Neuronal stem cell (in vitro differentiated cells): ENCODE data around the gene SLFN12.

Experiments
- DNase-seq: peaks from one replicate; pipeline ENCODE4 v3.0.0-alpha.2; 2013; ENCODE audit warnings: low spot score
- H2AFZ ChIP-seq: one replicate; pipeline ENCODE4 v1.6.1; 2013; ENCODE audit warnings: mild to moderate bottlenecking, low read length, inconsistent platforms
- H2AK5ac ChIP-seq: 2 replicates; pipeline ENCODE4 v1.6.1; 2013; ENCODE audit warnings: low read depth, mild to moderate bottlenecking, inconsistent platforms, low read length, moderate library complexity, mixed read lengths
- H2BK120ac ChIP-seq: 2 replicates; pipeline ENCODE4 v1.6.1; 2013; ENCODE audit warnings: low read depth, mild to moderate bottlenecking, inconsistent platforms, low read length, moderate library complexity, mixed read lengths
- H2BK12ac ChIP-seq: one replicate; pipeline ENCODE4 v1.6.1; 2013; ENCODE audit warnings: low read length, inconsistent platforms
- H2BK15ac ChIP-seq: 2 replicates; pipeline ENCODE4 v1.6.1; 2013; ENCODE audit warnings: mild to moderate bottlenecking, low read length, inconsistent platforms, mixed read lengths
- H2BK5ac ChIP-seq: one replicate; pipeline ENCODE4 v1.6.1; 2013; ENCODE audit warnings: inconsistent platforms, mild to moderate bottlenecking, low read length, moderate library complexity
- H3K14ac ChIP-seq: one replicate; pipeline ENCODE4 v1.6.1; 2013; ENCODE audit warnings: low read length, inconsistent platforms
- H3K18ac ChIP-seq: 2 replicates; pipeline ENCODE4 v1.6.1; 2013; ENCODE audit warnings: low read length, inconsistent platforms
- H3K23ac ChIP-seq: 2 replicates; pipeline ENCODE4 v1.6.1; 2013; ENCODE audit warnings: low read depth, mild to moderate bottlenecking, mixed read lengths, low read length, inconsistent platforms; ENCODE audit not compliant: poor library complexity
- H3K27ac ChIP-seq: replicated peaks from 3 replicates; pipeline ENCODE4 v1.5.1; 2013; ENCODE audit warnings: low read length, inconsistent platforms
- H3K27me3 ChIP-seq, 3 experiments: 2 replicates each; pipeline ENCODE4 v1.6.1; 2013; ENCODE audit warnings: low read length in 3 of 3, mild to moderate bottlenecking in 2 of 3, inconsistent platforms in 1 of 3, low read depth in 1 of 3, mixed read lengths in 1 of 3, moderate library complexity in 1 of 3; ENCODE audit not compliant: control insufficient read depth in 3 of 3, insufficient read depth in 3 of 3
- H3K36me3 ChIP-seq, 2 donors: replicated peaks in 1 of 2; 2 replicates each; pipeline ENCODE4 v1.6.1; 2013; ENCODE audit warnings: low read length in 2 of 2; ENCODE audit not compliant: control insufficient read depth in 2 of 2, insufficient read depth in 2 of 2
- H3K4ac ChIP-seq: 2 replicates; pipeline ENCODE4 v1.6.1; 2013; ENCODE audit warnings: inconsistent platforms, mild to moderate bottlenecking, low read length, moderate library complexity
- H3K4me1 ChIP-seq, 2 donors: 1 replicate in 1 of 2; 2 replicates in 1 of 2; pipeline ENCODE4 v1.6.1; 2013; ENCODE audit warnings: low read length in 2 of 2, low read depth in 1 of 2; ENCODE audit not compliant: control insufficient read depth in 2 of 2, insufficient read depth in 1 of 2
- H3K4me2 ChIP-seq: one replicate; pipeline ENCODE4 v1.6.1; 2013; ENCODE audit warnings: mild to moderate bottlenecking, low read length, inconsistent platforms; ENCODE audit not compliant: insufficient read depth, poor library complexity, severe bottlenecking
- H3K4me3 ChIP-seq, 2 donors: 2 replicates each; pipeline ENCODE4 v1.5.1; 2013; ENCODE audit warnings: low read length in 2 of 2, mild to moderate bottlenecking in 2 of 2, inconsistent platforms in 1 of 2, moderate library complexity in 1 of 2
- H3K79me1 ChIP-seq: one replicate; pipeline ENCODE4 v1.6.1; 2013; ENCODE audit warnings: low read depth, mild to moderate bottlenecking, inconsistent platforms, low read length, moderate library complexity
- H3K9ac ChIP-seq: one replicate; pipeline ENCODE4 v1.6.1; 2013; ENCODE audit warnings: mild to moderate bottlenecking, low read depth, low read length, inconsistent platforms; ENCODE audit not compliant: poor library complexity
- H3K9me3 ChIP-seq, 2 donors: replicated peaks in 1 of 2; 2 replicates each; pipeline versions ENCODE3 to v1.6.1; 2013; ENCODE audit warnings: low read length in 2 of 2, mild to moderate bottlenecking in 2 of 2, inconsistent platforms in 1 of 2, low read depth in 1 of 2, mixed read lengths in 1 of 2, moderate library complexity in 1 of 2; ENCODE audit not compliant: control insufficient read depth in 2 of 2, insufficient read depth in 1 of 2
- H4K8ac ChIP-seq: one replicate; pipeline ENCODE4 v1.6.1; 2013; ENCODE audit warnings: low read depth, mild to moderate bottlenecking, inconsistent platforms, low read length, moderate library complexity
- H4K91ac ChIP-seq: one replicate; pipeline ENCODE4 v1.6.1; 2013; ENCODE audit warnings: low read length, low read depth, mild to moderate bottlenecking, inconsistent platforms; ENCODE audit not compliant: poor library complexity
- WGBS, 2 donors: extraction: QIAGEN DNeasy Blood & Tissue Kit; methylation state at CpG; one replicate each; pipeline ENCODE4 v1.1.7; 2013; ENCODE audit warnings: missing lambda C conversion rate in 2 of 2, mixed read lengths in 1 of 2; ENCODE audit not compliant: insufficient read length in 2 of 2, insufficient replicate concordance in 1 of 2; ENCODE audit errors: extremely low coverage in 2 of 2; 5-methylcytosine and 5-hydroxymethylcytosine counted together

The SLFN12 gene

GRCh38 chr17:35374766-35375344, 57.4 kb downstream of the SLFN12 start:
- no peaks in the 10 kb centered on the region for H3K36me3 ChIP-seq
- H2BK15ac ChIP-seq: no peak overlapping the region
- H3K4me3 ChIP-seq: no peak overlapping the region
- no peak for DNase-seq
- H2AFZ ChIP-seq: no peak overlapping the region
- H3K4me1 ChIP-seq: peaks cover 0 to 8% of the 10 kb centered on the region in 2 donors
- no peak overlapping the region for H3K4me2 ChIP-seq
- H3K14ac ChIP-seq: no peak overlapping the region
- WGBS, 2 donors: no CpG with 5 or more reads among the region's 3 CpGs
- no peaks in the 10 kb centered on the region for H3K9me3 ChIP-seq
- H2AK5ac ChIP-seq: no peak overlapping the region
- no peak overlapping the region for H3K23ac ChIP-seq
- no peak overlapping the region for H2BK120ac ChIP-seq
- H3K9ac ChIP-seq: no peak overlapping the region
- H3K27me3 ChIP-seq: peaks cover 13 to 60% (median 28%) of the 10 kb centered on the region in 3 experiments
- no peaks in the 10 kb centered on the region for H3K79me1 ChIP-seq
- H4K91ac ChIP-seq: no peak overlapping the region
- H3K18ac ChIP-seq: no peak overlapping the region
- no peak overlapping the region for H3K27ac ChIP-seq
- no peak overlapping the region for H2BK5ac ChIP-seq
- H4K8ac ChIP-seq: no peak overlapping the region
- H3K4ac ChIP-seq: no peak overlapping the region
- no peak overlapping the region for H2BK12ac ChIP-seq

GRCh38 chr17:35373984-35374765, 58.1 kb downstream of the SLFN12 start:
- Histone ChIP-seq H3K23ac (no peak overlapping the region), H3K18ac (peak overlapping the region; percentile 80), H3K27ac (no peak overlapping the region), H3K4me3 (peak overlapping the region in 1 of 2 donors; percentile 26), H2BK12ac (no peak overlapping the region), H3K4me2 (peak overlapping the region; percentile 57), H3K9me3 (no peaks in the 10 kb centered on the region), H2BK15ac (peak overlapping the region; percentile 78), H3K4ac (no peak overlapping the region), H4K8ac (no peak overlapping the region), H2AFZ (peak overlapping the region; percentile 79), H3K14ac (peak overlapping the region; percentile 8), H3K4me1 (peaks cover 0 to 8% of the 10 kb centered on the region in 2 donors), H3K79me1 (no peaks in the 10 kb centered on the region), H2AK5ac (peak overlapping the region; percentile 21), H4K91ac (no peak overlapping the region), H3K27me3 (peaks cover 13 to 62% (median 28%) of the 10 kb centered on the region in 3 experiments), H3K36me3 (no peaks in the 10 kb centered on the region), H2BK5ac (no peak overlapping the region), H3K9ac (no peak overlapping the region), H2BK120ac (no peak overlapping the region)
- WGBS, 2 donors: no CpG with 5 or more reads among the region's 47 CpGs
- DNase-seq: peak; percentile 23

- Histone ChIP-seq H3K27me3 (peaks cover 13 to 62% (median 28%) of the 10 kb centered on the region in 3 experiments), H2BK5ac (no peak within 1 kb of the TSS), H3K18ac (peak within 1 kb of the TSS; percentile 80), H4K91ac (no peak within 1 kb of the TSS), H3K9me3 (no peaks in the 10 kb centered on the region), H4K8ac (no peak within 1 kb of the TSS), H3K4me2 (peak within 1 kb of the TSS; percentile 57), H3K4me1 (peaks cover 0 to 8% of the 10 kb centered on the region in 2 donors), H3K27ac (no peak within 1 kb of the TSS), H2AFZ (peak within 1 kb of the TSS; percentile 79), H3K79me1 (no peaks in the 10 kb centered on the region), H2AK5ac (peak within 1 kb of the TSS; percentile 21), H3K23ac (no peak within 1 kb of the TSS), H2BK12ac (no peak within 1 kb of the TSS), H3K9ac (no peak within 1 kb of the TSS), H3K14ac (peak within 1 kb of the TSS; percentile 8), H3K4ac (no peak within 1 kb of the TSS), H3K36me3 (no peaks in the 10 kb centered on the region), H2BK120ac (no peak within 1 kb of the TSS), H2BK15ac (peak within 1 kb of the TSS; percentile 78), H3K4me3 (peak within 1 kb of the TSS in 1 of 2 donors; percentile 38)
- DNase-seq: no peak
- 100% methylated on average over 2 of the region's 22 CpGs; no CpG with 5 or more reads in 1 of the 2 donors for WGBS, 2 donors
These were observed 58.7 kb downstream of the SLFN12 start, which contains the start of gene SLFN11 for GRCh38 chr17:35373534-35373983. TSS of gene SLFN11 (minus strand) at chr17:35373621. CDS start at chr17:35363807, 9,814 bp downstream.
